ENCODE data around the gene NR5A2.

DNA sequence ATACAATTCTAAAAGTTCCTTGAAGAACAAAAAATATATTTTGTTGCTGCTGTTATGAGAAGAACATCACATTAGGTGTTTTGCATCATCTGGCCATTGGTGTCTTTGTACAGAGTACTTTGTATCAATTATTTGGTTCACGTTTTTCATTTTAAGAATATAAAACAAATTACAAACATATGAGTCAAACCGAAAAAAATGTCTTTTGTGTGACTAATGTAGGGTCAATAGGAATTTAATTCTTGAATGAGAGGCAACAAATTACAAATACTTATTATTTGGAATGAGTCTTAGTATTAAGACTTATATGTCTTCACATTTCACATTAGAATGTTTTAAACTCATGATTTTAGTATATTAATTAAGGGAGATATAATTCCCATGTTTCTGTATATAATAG is 54.8 kb downstream of the NR5A2 start:
- TF ChIP-seq, protein P1, sequence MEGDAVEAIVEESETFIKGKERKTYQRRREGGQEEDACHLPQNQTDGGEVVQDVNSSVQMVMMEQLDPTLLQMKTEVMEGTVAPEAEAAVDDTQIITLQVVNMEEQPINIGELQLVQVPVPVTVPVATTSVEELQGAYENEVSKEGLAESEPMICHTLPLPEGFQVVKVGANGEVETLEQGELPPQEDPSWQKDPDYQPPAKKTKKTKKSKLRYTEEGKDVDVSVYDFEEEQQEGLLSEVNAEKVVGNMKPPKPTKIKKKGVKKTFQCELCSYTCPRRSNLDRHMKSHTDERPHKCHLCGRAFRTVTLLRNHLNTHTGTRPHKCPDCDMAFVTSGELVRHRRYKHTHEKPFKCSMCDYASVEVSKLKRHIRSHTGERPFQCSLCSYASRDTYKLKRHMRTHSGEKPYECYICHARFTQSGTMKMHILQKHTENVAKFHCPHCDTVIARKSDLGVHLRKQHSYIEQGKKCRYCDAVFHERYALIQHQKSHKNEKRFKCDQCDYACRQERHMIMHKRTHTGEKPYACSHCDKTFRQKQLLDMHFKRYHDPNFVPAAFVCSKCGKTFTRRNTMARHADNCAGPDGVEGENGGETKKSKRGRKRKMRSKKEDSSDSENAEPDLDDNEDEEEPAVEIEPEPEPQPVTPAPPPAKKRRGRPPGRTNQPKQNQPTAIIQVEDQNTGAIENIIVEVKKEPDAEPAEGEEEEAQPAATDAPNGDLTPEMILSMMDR (IDR thresholded peaks at IDR 0.05): no peak
- no peak for TF ChIP-seq ZFX (IDR thresholded peaks at IDR 0.05; ENCODE audit: borderline replicate concordance)

All from 22Rv1 (cell line).